A549 (cell line): ENCODE data around the gene SLC16A10.

ENCODE experiments used
- CTCF ChIP-seq: fragments of >200 bp; sonication (Bioruptor Twin); formaldehyde crosslinking; IDR thresholded peaks from 3 replicates; pipeline ENCODE4 v1.5.1; 2016
- NR3C1 ChIP-seq: fragments of >200 bp; sonication (Bioruptor Twin); formaldehyde crosslinking; IDR thresholded peaks from 3 replicates; pipeline ENCODE4 v1.6.1; 2017
- POLR2A ChIP-seq: IDR thresholded peaks from 2 replicates; pipeline ENCODE4 v1.6.1; 2012; ENCODE audit warnings: mild to moderate bottlenecking, low read length

DNA sequence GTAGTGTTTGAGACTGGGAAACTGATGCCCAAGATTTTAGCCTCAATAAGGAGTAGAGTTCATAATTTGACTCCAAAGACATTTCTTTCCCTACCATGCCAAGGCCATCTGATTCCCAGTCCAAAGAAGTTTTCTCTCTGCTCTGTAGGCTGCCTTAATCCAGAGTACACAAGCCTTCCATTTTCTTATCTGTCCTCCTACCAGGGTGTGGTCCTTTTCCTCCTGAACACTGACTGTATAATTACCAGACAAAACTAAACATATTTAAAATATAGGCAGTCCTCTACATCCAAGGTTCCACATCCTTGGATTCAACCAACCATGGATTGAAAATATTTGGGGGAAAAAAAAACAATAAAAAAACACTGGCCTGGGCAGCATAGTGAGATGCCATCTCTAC is 108.4 kb downstream of the SLC16A10 start:
- TF ChIP-seq NR3C1 (no peak), CTCF (no peak), POLR2A (no peak)
